Amygdala (tissue), 56 donors: ENCODE data around the gene PCK1.
A peak's percentile ranks its signal among the peaks of the same experiment; 100 is the strongest.

ENCODE experiments used
- DNase-seq, 56 donors: peaks; one replicate each; lab custom pipeline; 2025; lab: John Stamatoyannopoulos, UW

The PCK1 gene

GRCh38 chr20:57596998-57597939, 36.4 kb downstream of the PCK1 start:
- peak in 35 of 56 donors; percentile 3 to 81 (median 31) for DNase-seq

- DNase-seq: no peak
These were observed 37.1 kb downstream of the PCK1 start for GRCh38 chr20:57598060-57598459.

DNA sequence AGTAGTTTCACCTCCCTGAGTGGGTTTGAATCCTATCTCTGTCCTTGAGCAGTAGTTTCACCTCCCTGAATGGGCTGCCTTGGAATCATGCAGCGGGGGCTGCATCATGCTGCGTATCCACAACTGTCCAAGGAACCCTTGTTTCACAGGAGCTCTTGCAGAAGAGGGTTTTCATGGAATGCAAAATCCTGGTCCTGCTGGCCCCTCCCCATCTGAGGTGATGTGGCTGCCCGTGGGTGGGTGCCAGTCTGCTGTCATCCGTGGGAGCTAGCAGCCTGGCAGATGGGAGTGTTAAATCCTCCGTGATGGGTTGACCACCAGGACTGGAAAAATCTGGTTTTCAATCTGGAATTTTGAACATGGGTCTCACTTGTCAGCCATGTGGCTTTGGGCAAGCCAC, 37.6 kb downstream of the PCK1 start:
- DNase-seq: no peak

GRCh38 chr20:57600320-57601210, 39.7 kb downstream of the PCK1 start:
- DNase-seq: no peak

GRCh38 chr20:57601211-57601570, 40.3 kb downstream of the PCK1 start:
- no peak for DNase-seq

DNA sequence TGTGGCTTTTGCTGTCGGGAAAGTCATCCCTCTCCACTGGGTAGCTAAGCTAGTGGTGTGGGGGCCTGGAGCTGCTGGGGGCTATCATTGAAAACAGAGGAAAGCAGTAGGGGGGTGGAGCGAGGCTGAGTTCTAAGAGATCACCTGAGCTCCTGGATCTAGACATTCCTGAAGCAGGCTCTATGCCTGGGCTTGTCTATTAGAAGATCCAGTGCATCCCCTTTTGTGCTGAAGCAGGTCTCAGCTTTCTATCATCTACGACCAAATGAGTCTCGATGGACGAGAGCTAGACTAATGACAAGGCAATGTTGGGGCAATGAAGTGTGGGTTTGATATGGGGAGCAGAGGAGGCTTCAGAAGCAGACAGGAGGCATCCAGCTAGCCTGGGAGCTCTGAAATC, 40.8 kb downstream of the PCK1 start:
- DNase-seq: no peak

DNA sequence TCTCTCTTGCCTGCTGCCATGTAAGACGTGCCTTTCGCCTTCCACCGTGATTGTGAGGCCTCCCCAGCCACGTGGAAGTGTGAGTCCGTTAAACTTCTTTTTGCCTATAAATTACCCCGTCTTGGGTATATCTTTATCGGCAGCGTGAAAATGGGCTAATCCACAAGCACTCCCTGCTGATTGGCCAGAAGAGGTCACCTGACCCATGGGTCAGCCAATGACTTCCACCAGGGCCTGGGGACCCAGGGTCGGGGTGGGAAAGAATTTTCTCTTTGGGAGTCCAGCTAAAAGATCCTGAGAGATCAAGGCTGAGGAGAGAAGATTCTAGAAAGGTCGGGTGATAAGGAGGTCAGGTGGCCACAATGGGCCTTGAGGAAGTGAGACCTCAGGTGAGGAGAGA, 42.2 kb downstream of the PCK1 start:
- DNase-seq: no peak

- DNase-seq: no peak
These were observed 44.1 kb downstream of the PCK1 start for GRCh38 chr20:57605045-57605444.

- DNase-seq: no peak
These were observed 45.0 kb downstream of the PCK1 start for GRCh38 chr20:57605878-57606277.

GRCh38 chr20:57608516-57608915, 47.6 kb downstream of the PCK1 start:
- DNase-seq: no peak

GRCh38 chr20:57609086-57609841, 48.4 kb downstream of the PCK1 start:
- DNase-seq: no peak

DNA sequence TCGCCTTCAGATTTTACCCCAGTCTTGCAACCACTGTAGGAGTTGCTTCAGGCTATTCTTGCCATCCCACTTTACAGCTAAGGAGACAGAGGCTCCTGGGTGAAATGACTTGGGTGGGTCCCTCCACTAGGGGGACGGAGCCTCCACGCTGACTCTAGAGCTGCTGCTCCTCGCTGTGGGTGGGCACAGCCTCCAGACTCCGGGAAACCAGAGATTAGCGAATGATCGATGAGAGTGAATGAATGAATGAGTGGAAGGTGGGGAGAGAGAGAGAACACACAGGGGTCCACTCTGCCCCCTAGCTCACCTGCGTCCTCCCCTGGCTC, 48.9 kb downstream of the PCK1 start:
- DNase-seq: no peak

DNA sequence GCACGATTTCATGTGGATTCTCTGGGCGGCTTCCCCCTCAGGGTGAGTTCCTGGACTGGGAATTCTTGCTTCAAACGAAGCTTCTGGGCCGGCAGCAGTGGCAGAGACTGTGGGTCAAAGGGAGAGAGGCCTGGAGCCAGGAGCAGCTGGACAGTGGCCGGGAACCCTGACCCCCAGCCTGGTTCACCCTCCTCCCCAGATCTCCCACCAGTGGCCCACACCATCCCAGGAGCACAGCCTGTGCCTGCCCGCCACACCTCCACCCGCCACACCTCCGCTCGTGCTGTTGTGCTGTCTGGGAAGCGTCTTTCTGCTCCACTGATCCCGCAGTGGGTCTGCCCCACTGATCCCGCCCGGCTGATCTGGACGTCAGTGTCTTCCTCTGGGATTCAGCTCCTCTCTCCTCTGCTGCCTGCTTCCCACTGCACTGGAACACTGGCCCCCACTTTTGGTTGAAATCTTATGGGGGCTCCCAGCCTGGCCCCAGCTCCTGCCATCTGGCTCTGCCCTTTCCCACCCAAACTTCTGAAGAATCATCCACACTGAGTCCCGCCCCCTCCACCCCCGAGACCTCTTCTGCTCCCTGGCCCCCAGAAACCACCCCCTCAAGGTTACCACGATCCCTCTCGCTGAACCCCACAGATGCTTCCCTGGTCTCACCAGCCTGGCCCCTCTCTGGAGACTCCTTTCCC, 49.5 kb downstream of the PCK1 start:
- no peak for DNase-seq

GRCh38 chr20:57611586-57612311, 50.8 kb downstream of the PCK1 start:
- DNase-seq: peak in 8 of 56 donors; percentile 6 to 41 (median 18)

DNA sequence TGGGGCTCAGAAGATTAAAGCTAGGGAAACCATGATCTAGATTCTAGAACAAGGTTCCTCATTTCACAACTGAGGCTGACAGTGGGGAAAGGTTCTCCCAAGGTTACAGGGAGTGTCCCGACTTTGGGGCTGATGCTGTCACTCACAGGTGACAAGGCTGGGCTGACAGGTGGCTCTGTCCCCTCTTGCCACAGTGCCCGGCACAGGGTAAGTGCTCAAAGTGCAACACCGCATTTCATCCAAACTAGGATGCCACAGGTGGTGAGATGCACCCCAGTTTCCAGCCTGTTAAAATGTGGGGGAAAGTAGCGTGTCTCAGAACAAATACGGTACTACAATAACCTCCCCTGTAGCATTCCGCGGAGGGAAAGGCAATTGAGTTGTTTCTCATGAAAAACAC, 51.5 kb downstream of the PCK1 start:
- DNase-seq: no peak

DNA sequence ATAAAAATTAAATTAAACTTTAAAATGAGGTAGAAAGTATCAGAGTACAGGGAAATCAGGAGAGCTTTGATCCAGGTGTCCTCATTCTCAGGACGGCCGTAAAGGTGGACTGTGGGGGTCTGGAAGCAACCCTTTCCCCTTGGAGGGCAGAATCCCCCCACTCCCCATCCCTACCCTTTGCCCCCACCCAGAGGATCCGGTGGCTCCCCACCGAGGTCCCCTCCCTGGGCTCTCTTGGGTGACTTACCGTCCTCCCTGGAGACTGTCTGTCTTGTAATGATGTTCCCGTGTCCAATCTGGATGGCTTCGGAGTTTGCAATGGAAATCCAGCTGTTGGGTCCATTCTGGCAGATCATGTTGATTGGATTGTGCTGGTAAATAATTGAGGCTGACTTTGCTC, 52.0 kb downstream of the PCK1 start:
- no peak for DNase-seq

DNA sequence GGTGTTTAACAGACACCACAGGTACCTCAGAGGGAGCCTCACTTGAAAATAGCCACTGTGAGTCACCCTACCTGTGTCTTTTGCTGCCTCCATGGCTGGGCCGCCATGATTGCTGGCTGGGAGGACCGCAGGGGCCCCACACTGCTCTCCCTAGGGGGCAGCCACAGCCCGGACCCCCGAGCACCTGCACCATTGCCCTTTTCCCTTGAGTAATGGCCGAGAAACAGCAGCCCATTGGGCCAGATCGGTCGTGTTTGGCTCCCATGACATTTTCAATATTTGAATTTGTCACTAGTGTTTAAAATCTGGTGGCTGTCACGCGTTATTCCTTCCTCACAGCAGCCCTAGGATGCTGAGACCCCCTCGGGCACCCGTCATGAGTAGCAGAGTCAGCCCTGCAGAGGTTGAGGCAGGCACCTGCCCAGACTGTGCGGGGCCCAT, 52.6 kb downstream of the PCK1 start:
- DNase-seq: no peak

DNA sequence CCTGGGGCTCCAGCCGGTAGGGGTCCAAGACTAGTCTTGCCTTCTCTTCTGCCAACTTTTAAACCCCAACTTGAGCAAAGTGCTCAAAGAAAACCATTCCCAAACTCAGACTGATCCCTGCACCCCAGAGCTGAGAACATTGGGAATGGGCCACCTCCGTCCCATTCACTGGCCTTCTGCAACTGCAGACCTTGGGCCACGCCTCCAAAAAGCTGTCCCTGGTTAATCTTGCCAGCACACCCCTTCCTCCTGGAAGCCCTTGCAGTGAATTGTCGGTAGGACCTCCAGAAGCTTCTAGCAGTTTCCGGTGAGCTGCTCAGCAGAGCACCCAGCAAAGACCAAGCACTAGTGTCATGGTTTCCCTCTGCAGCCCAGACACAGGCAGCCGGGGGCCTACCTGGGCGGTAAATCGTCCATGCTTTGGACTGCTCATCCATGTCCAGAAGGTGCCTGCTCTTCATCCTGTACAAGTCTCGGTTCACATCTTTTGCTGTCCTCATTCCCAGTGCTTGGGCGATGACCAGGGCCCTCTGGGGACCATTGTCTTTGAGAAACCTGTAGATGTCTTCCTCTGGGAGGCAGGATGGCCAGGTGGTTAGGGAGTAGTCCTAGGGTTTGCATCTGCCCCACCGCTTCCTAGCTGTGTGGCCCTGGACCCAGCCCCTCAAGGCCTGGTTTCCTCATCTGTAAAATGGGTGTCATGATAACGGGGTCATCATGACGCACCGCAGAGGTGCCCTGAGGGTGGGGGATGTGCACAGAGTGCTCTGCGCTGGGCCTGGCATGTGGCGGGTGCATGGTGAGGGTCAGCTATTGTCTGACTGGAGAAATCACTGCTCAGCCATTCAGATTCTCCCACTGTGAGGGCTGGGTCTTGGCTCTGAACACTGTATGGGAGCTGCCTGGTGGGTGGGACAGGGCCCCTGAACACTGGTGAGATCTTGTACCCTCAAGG, 53.9 kb downstream of the PCK1 start:
- DNase-seq: no peak
